WTC11 (cell line): ENCODE results near the gene SLC15A4.

Experiments
- CREB1 ChIP-seq: sonication (generic); formaldehyde crosslinking; IDR thresholded peaks from 2 replicates; pipeline ENCODE4 v1.8.0; 2023; ENCODE audit warnings: mild to moderate bottlenecking, missing genetic modification reagents
- E2F4 ChIP-seq: sonication (generic); formaldehyde crosslinking; IDR thresholded peaks from 2 replicates; pipeline ENCODE4 v1.8.1; 2022; ENCODE audit warnings: low read depth, mild to moderate bottlenecking, moderate library complexity, missing genetic modification reagents, borderline replicate concordance
- ESRRA ChIP-seq: sonication (generic); formaldehyde crosslinking; IDR thresholded peaks from 2 replicates; pipeline ENCODE4 v1.8.1; 2022; ENCODE audit warnings: mild to moderate bottlenecking, missing genetic modification reagents, borderline replicate concordance
- ETV6 ChIP-seq: sonication (generic); formaldehyde crosslinking; IDR thresholded peaks from 2 replicates; pipeline ENCODE4 v1.8.1; 2022; ENCODE audit warnings: mild to moderate bottlenecking, missing genetic modification reagents
- KAT7 ChIP-seq: sonication (generic); formaldehyde crosslinking; IDR thresholded peaks from 2 replicates; pipeline ENCODE4 v1.8.1; 2023; ENCODE audit warnings: missing genetic modification reagents, mild to moderate bottlenecking, borderline replicate concordance
- MXD4 ChIP-seq: fragments of 250-450 bp; sonication (Bioruptor Pico); IDR thresholded peaks from 2 replicates; pipeline ENCODE4 v1.8.0; 2021; ENCODE audit warnings: mild to moderate bottlenecking, moderate library complexity, borderline replicate concordance
- NFE2L1 ChIP-seq: sonication (generic); formaldehyde crosslinking; IDR thresholded peaks from 2 replicates; pipeline ENCODE4 v1.8.1; 2023; ENCODE audit warnings: missing genetic modification reagents
- NR3C1 ChIP-seq: sonication (generic); formaldehyde crosslinking; conservative IDR thresholded peaks from 2 replicates; pipeline ENCODE4 v1.8.1; 2023; ENCODE audit warnings: low read depth, mild to moderate bottlenecking, missing genetic modification reagents
- TF ChIP-seq, protein P1 (sequence below): fragments of 200-600 bp; IDR thresholded peaks from 2 replicates; pipeline ENCODE4 v1.8.0; 2022; ENCODE audit warnings: antibody characterized with exemption

- no peak for TF ChIP-seq MXD4
- no peak for TF ChIP-seq NFE2L1 (CRISPR knock-in tag)
- TF ChIP-seq, protein P1, sequence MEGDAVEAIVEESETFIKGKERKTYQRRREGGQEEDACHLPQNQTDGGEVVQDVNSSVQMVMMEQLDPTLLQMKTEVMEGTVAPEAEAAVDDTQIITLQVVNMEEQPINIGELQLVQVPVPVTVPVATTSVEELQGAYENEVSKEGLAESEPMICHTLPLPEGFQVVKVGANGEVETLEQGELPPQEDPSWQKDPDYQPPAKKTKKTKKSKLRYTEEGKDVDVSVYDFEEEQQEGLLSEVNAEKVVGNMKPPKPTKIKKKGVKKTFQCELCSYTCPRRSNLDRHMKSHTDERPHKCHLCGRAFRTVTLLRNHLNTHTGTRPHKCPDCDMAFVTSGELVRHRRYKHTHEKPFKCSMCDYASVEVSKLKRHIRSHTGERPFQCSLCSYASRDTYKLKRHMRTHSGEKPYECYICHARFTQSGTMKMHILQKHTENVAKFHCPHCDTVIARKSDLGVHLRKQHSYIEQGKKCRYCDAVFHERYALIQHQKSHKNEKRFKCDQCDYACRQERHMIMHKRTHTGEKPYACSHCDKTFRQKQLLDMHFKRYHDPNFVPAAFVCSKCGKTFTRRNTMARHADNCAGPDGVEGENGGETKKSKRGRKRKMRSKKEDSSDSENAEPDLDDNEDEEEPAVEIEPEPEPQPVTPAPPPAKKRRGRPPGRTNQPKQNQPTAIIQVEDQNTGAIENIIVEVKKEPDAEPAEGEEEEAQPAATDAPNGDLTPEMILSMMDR, result no peak
- no peak for TF ChIP-seq NR3C1 (CRISPR knock-in tag)
- TF ChIP-seq KAT7 (CRISPR knock-in tag), result no peak
- no peak for TF ChIP-seq ESRRA
- no peak for TF ChIP-seq E2F4
- TF ChIP-seq CREB1 (CRISPR knock-in tag), result no peak
- TF ChIP-seq ETV6 (CRISPR knock-in tag), result no peak
These were observed 5.4 kb downstream of the SLC15A4 start for GRCh38 chr12:128818065-128819022.
